T-helper 2 cell treated with Interferon-gamma antibody and Interleukin-4, amounts not matched to agents 5 μg/mL and 100 μg/mL, for 36 hours (primary cell): Measurements from ENCODE around the gene PEMT.
A peak's percentile ranks its signal among the peaks of the same experiment; 100 is the strongest.
"Not testable (repeated sequence)": the region's sequence is repeated elsewhere in the genome, so short reads cannot be mapped to it uniquely, and the experiment has no call there.

ENCODE experiments used
- DNase-seq: peaks from one replicate; pipeline ENCODE4 v3.0.0; 2021; ENCODE audit warnings: low spot score
- H3K27ac Mint-ChIP-seq: one replicate; pipeline ENCODE4 v1.8.0; 2021; ENCODE audit warnings: mild to moderate bottlenecking, mixed read lengths
- H3K27me3 Mint-ChIP-seq: one replicate; pipeline ENCODE4 v1.8.0; 2021; ENCODE audit warnings: low read depth, mixed read lengths
- H3K36me3 Mint-ChIP-seq: one replicate; pipeline ENCODE4 v1.8.0; 2021; ENCODE audit warnings: low read depth, mixed read lengths
- H3K4me1 Mint-ChIP-seq: one replicate; pipeline ENCODE4 v1.8.0; 2021; ENCODE audit warnings: low read depth, mixed read lengths
- H3K4me3 Mint-ChIP-seq: one replicate; pipeline ENCODE4 v1.8.0; 2022; ENCODE audit warnings: mild to moderate bottlenecking, moderate library complexity, mixed read lengths
- H3K9me3 Mint-ChIP-seq: one replicate; pipeline ENCODE4 v1.8.0; 2021; ENCODE audit warnings: mixed read lengths

PEMT gene, protein sequence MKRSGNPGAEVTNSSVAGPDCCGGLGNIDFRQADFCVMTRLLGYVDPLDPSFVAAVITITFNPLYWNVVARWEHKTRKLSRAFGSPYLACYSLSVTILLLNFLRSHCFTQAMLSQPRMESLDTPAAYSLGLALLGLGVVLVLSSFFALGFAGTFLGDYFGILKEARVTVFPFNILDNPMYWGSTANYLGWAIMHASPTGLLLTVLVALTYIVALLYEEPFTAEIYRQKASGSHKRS

DNA sequence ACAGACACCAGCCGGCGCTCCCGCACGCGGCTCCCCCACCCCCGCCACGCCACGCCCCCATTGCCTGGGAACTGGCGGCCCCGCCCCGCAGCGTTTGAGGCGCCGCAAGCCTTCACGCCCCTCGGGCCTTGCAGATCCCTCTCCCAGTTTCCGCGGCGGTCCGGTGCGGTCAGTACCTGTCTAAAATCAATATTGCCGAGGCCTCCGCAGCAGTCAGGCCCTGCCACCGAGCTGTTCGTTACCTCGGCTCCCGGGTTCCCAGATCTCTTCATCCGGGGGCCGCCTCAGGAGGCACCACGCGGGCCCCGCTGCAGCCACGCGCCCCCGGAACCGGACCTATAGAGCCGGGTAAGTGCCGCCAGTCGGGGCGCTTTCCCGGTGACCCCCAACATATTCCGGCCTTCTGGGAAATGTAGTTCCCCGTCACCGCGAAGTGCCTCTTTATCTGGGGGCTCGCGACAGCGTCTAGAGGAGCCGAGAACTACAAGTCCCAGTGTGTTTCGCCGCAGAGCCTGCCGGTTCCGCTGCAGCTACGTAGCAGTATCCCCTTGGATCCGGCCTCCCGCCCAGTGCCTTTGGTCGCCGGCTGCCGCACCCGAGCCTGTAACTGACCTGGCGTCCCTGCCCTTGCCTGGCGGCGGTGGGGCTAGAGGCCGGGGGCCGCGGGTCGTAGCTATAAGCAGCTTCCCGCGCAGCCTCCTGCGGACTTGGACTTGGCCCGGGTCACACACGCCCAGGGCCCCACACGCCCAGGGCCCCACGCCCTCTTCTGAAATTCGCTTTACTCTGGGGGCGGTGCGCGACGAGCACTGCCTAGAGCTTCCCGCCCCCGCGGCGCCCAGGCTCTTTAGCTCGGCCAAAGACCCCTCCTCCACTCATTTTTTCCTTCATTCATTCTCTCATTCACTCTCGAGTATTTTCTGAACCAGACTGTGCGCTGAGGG, at the start of gene PEMT:
Gene PEMT, minus strand, starts transcription at position 354 of the 944 bp plus-strand sequence. Its CDS starts 82 bp downstream, at position 272.
- H3K27ac Mint-ChIP-seq: peak within 1 kb of the TSS; percentile 94

DNA sequence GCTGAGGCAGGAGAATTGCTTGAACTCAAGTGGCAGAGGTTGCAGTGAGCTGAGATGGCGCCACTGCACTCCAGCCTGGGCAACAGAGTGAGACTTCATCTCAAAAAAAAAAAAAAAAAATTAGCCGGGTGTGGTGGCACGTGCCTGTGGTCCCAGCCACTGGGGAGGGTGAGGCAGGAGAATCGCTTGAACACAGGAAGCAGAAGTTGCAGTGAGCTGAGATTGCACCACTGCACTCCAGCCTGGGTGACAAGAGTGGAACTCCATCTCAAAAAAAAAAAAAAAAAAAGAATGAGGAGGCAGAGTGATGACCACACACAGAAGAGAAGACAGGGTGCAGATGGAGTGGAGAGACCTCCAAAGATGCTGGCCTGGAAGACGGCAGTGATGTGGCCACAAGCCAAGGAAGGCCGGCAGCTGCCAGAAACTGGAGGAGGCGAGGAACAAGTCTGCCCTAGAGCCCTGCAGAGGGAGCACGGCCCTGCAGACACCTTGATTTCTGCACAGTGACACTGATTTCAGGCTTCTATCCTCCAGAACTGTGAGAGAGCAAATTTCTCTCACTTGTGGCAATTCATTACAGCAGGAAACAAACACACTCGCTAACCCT, 48.3 kb upstream of the PEMT start:
- not testable (repeated sequence) for H3K4me1 Mint-ChIP-seq

More for the DNA sequence above, at the start of gene PEMT:
- H3K9me3 Mint-ChIP-seq: no peaks in the 10 kb centered on the region
- DNase-seq: peak; percentile 93
- H3K36me3 Mint-ChIP-seq: no peaks in the 10 kb centered on the region
- peak within 1 kb of the TSS; percentile 97 for H3K4me3 Mint-ChIP-seq
- no peaks in the 10 kb centered on the region for H3K27me3 Mint-ChIP-seq
- H3K4me1 Mint-ChIP-seq: peaks cover 15% of the 10 kb centered on the region

DNA sequence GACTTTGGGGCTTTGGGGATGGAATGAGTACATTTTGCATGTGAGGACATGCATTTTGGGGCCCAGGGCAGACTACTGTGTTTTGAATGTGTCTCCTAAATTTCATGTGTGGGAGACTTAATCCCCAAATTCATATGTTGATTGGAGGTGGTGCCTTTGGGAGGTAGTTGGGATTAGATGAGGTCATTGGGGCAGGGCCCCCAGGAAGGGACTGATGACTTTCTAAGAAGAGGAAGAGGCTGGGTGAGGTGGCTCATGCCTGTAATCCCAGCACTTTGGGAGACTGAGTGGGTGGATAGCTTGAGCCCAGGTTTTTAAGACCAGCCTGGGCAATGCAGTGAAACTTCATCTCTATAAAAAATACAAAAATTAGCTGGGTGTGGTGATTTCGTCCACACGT, 47.0 kb upstream of the PEMT start:
- no peaks in the 10 kb centered on the region for H3K36me3 Mint-ChIP-seq
- H3K27ac Mint-ChIP-seq: no peak overlapping the region
- H3K27me3 Mint-ChIP-seq: no peaks in the 10 kb centered on the region
- no peak for DNase-seq
- H3K4me3 Mint-ChIP-seq: no peak overlapping the region
- no peaks in the 10 kb centered on the region for H3K9me3 Mint-ChIP-seq
- H3K4me1 Mint-ChIP-seq: no peaks in the 10 kb centered on the region

More for the DNA sequence above, 48.3 kb upstream of the PEMT start:
- not testable (repeated sequence) for H3K27me3 Mint-ChIP-seq, H3K9me3 Mint-ChIP-seq, H3K27ac Mint-ChIP-seq, DNase-seq, H3K36me3 Mint-ChIP-seq, H3K4me3 Mint-ChIP-seq

DNA sequence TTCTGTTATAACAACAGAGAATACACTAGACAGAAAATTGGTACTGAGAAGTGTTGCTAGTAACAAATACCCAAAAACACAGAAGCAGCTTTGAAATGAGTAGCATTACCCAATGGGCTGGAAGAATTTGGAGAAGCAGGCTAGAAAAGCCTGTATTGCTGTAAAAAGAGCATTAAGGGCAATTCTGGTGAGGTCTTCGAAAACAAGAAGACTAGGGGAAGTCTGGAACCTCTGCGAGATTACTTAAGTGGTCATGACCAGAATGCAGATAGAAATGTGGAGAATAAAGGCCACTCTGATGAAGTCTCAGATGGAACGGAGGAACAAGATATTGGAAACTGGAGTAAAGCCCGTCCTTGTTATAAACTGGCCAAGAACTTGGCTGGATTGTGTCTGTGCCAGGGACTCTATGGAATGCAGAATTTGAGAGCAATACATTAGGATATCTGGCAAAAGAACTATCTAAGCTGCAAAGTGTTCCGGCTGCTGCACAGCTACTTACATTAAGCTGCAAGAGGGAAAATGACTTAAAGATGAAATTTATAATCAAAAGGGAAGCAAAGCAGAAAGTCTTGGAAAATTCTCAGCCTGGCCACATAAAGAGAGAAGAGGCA, 44.9 kb upstream of the PEMT start:
- no peaks in the 10 kb centered on the region for H3K4me1 Mint-ChIP-seq

DNA sequence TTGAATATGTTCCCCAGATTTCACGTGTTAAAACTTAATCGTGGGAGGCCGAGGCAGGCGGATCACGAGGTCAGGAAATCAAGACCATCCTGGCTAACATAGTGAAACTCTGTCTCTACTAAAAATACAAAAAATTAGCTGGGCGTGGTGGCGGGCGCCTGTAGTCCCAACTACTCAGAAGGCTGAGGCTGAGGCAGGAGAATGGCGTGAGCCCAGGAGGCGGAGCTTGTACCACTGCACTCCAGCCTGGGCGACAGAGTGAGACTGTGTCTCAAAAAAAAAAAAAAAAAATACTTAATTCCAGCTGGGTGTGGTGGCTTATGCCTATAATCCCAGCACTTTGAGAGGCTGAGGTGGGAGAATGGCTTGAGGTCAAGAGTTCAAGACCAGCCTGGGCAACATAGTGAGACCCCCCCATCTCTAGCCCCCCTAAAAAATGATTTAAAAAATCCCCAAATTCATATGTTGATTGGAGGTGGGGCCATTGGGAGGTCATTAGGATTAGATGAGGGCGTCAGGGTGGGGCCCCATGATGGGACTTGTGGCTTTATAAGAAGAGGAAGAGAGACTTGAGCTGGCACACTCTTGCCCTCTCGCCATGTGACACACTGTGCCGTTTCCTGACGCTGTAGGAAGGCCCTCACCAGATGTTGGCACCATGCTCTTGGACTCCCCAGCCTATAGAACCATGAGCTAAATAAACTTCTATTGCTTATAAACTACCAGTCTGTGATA, 44.2 kb upstream of the PEMT start:
- not testable (repeated sequence) for H3K4me3 Mint-ChIP-seq, H3K9me3 Mint-ChIP-seq, H3K4me1 Mint-ChIP-seq, DNase-seq, H3K27me3 Mint-ChIP-seq, H3K27ac Mint-ChIP-seq, H3K36me3 Mint-ChIP-seq

More for the DNA sequence above, 44.9 kb upstream of the PEMT start:
- H3K36me3 Mint-ChIP-seq: no peaks in the 10 kb centered on the region
- no peak overlapping the region for H3K4me3 Mint-ChIP-seq
- no peaks in the 10 kb centered on the region for H3K9me3 Mint-ChIP-seq
- DNase-seq: no peak
- H3K27me3 Mint-ChIP-seq: no peaks in the 10 kb centered on the region
- H3K27ac Mint-ChIP-seq: no peak overlapping the region

DNA sequence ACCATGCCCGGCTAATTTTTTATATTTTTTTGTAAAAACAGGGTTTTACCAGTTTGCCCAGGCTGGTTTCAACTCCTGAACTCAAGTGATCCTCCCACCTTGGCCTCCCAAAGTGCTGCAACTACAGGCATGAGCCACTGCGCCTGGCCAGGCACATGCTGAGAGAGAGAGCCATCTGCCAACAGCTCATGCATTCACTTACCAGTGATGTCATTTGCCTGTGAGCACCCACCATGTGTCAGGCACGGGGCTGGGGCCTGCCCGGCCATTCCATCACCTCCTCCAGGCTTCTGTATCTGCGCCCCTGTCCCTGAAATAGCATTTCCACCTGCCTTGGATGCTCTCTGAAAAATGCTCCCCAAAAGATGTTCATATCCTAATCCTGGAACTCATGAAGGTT, 43.6 kb upstream of the PEMT start:
- Mint-ChIP-seq H3K9me3 (no peaks in the 10 kb centered on the region), H3K27ac (no peak overlapping the region), H3K4me3 (no peak overlapping the region)

DNA sequence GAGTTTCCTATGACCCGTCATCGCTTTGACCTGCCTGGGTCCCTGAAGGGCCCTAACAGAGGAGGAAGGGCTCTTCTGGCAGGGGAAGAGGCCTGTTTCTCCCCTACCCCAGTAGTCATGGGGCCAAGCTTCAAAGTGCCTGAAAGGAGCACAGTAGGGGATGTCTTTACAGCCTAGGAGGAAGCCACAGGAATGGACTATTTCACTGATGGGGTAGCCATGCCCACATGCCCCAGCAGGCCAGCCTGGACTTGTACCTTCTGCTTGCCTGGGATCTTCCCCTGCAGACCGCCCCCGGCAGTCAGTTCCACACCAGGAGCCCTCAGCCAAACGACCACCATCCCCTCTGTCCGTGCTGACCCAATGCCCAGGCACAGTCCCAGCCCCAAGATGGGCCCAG, 41.8 kb upstream of the PEMT start:
- peaks cover 8% of the 10 kb centered on the region for H3K4me1 Mint-ChIP-seq
- DNase-seq: no peak
- H3K36me3 Mint-ChIP-seq: peaks cover 2% of the 10 kb centered on the region
- no peaks in the 10 kb centered on the region for H3K9me3 Mint-ChIP-seq
- H3K27ac Mint-ChIP-seq: no peak overlapping the region
- no peak overlapping the region for H3K4me3 Mint-ChIP-seq
- no peaks in the 10 kb centered on the region for H3K27me3 Mint-ChIP-seq

More for the DNA sequence above, 43.6 kb upstream of the PEMT start:
- Mint-ChIP-seq H3K27me3 (no peaks in the 10 kb centered on the region), H3K4me1 (no peaks in the 10 kb centered on the region), H3K36me3 (no peaks in the 10 kb centered on the region)
- DNase-seq: no peak

DNA sequence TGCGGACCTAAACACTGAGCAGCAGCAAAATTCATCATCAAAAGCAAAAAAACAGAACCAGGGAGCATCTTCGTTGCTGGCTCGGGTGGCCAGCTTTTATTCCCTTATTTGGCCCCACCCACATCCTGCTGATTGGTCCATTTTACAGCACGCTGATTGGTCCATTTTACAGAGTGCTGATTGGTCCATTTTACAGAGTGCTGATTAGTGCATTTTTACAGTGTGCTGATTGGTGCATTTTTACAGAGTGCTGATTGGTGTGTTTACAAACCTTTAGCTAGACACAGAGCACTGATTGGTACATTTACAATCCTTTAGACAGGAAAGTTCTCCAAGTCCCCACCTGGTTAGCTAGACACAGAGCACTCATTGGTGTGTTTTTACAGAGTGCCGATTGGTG, 41.2 kb upstream of the PEMT start:
- H3K36me3 Mint-ChIP-seq, DNase-seq, H3K4me1 Mint-ChIP-seq, H3K27ac Mint-ChIP-seq, H3K9me3 Mint-ChIP-seq, H3K27me3 Mint-ChIP-seq, H3K4me3 Mint-ChIP-seq: not testable (repeated sequence)

DNA sequence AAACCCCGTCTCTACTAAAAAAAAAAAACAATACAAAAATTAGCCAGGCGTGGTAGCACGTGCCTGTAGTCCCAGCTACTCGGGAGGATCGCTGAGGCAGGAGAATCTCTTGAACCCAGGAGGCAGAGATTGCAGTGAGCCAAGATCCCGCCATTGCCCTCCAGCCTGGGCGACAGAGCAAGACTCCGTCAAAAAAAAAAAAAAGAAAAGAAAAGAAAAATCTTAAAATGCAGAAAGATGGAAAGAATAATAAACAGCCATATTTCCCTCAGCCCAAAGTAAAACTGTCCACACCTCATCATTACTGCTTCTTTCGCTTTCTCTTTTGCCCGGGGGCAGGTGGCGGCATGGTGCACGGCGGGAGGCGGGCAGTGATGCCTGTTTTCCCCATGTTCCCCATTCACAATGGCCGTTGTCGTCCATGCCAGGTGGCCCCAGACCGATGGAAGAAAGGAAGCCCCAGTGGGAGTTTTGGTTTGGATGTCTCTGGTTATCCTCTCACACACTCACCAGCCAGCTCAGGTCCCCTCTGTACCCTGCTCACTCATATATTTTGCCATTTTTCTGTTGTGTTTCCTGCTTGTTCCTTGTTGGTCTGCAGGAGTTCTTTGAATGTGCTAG, 37.0 kb upstream of the PEMT start:
- H3K9me3 Mint-ChIP-seq: no peaks in the 10 kb centered on the region
- peak overlapping the region; percentile 87 for H3K27ac Mint-ChIP-seq
- peaks cover 8% of the 10 kb centered on the region for H3K4me1 Mint-ChIP-seq
- peak overlapping the region; percentile 82 for H3K4me3 Mint-ChIP-seq
- H3K27me3 Mint-ChIP-seq: no peaks in the 10 kb centered on the region
- DNase-seq: peak; percentile 24
- peaks cover 2% of the 10 kb centered on the region for H3K36me3 Mint-ChIP-seq

DNA sequence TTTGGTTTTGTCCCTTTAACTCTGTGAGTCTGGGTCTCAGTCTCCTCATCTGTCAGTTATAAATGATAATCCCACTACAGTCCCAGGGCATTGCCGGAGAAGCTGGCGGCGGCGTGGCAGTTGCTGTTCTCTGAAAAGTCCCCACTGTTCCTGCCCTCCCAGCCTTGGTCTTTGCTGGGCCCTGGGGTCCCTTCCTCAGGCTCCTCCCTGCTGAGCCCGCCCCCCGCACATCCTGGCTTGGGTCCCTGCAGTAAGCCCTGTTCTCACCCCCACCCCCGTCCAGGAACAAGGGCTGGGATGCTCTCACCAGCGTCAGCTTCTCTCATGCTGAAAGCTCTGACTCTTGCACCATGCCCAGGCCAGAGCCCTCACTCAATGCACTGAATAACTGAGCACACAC, 35.3 kb upstream of the PEMT start:
- H3K27ac Mint-ChIP-seq: no peak overlapping the region
- H3K27me3 Mint-ChIP-seq: no peaks in the 10 kb centered on the region
- H3K9me3 Mint-ChIP-seq: no peaks in the 10 kb centered on the region
- peaks cover 2% of the 10 kb centered on the region for H3K36me3 Mint-ChIP-seq
- H3K4me1 Mint-ChIP-seq: peaks cover 8% of the 10 kb centered on the region
- no peak for DNase-seq
- H3K4me3 Mint-ChIP-seq: no peak overlapping the region

DNA sequence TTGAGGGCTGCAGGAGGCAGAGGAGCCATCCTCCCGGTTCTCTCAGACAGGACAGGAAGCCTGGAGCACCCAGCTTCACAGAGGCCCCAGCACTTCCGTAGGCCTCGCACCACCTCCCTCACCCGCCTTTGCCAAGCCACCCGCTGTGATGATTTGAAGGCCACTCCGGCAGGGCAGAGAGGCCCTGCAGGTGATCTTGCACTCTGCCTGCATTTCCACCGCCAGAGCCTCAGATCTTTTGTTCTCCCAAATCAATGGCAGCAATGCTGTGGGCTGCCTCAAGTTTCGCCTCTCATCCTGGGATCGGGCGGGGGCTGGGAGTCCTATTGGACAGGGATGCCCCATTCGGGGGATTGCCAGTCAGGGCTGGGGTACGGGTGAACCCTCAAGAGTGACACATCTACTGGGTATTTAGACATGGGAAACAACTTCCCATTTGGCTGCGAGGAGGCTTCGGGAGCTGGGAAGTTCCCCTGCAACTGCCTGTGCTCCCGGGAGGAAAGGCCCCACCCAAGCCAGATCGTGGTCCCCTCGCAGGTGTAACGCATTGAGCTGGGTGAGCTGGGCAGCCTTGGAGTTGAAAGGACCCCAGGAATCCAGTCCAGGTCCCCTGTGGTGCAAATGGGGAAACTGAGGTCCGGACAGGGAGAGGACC, 34.8 kb upstream of the PEMT start:
- no peak for DNase-seq
- H3K27ac Mint-ChIP-seq: no peak overlapping the region
- peaks cover 2% of the 10 kb centered on the region for H3K36me3 Mint-ChIP-seq
- peaks cover 8% of the 10 kb centered on the region for H3K4me1 Mint-ChIP-seq
- no peaks in the 10 kb centered on the region for H3K9me3 Mint-ChIP-seq
- H3K27me3 Mint-ChIP-seq: peaks cover under 1% of the 10 kb centered on the region
- H3K4me3 Mint-ChIP-seq: no peak overlapping the region

DNA sequence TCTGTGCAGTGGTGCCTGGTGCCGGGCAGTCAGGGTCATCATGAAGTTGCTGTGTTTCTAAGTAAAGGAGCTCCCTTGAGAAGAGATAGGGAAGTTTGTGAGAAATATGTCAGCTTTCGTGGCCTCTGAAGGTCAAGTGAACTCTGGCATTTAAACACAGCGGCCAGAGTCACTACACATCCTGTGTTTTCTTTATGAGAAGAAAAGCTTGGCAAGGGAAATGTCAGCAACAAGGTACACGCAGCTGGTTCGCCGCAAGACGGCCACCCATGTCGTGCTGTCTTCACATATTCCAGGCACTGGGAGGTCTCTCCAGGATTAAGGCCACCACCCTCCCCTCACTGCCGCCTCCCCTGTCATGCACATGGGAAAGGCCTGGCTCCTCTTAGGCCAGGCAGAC, 33.2 kb upstream of the PEMT start:
- Mint-ChIP-seq H3K4me1 (peaks cover 8% of the 10 kb centered on the region), H3K36me3 (peaks cover 2% of the 10 kb centered on the region), H3K27me3 (peaks cover 4% of the 10 kb centered on the region), H3K27ac (no peak overlapping the region), H3K9me3 (no peaks in the 10 kb centered on the region), H3K4me3 (no peak overlapping the region)
- no peak for DNase-seq
